GM12878 (cell line): ENCODE results near the gene ZNF776.

Experiments used
- CHD2 ChIP-seq: IDR thresholded peaks from 2 replicates; pipeline ENCODE4 v1.6.1; 2011; ENCODE audit warnings: low read depth, low read length, improper control_type of control experiment, borderline replicate concordance
- CTCF ChIP-seq, 3 experiments: IDR thresholded peaks in 2 of 3; conservative IDR thresholded peaks in 1 of 3; 2 replicates each; pipeline ENCODE4 v1.5.1; 2011; ENCODE audit warnings: low read depth in 3 of 3, low read length in 3 of 3, mild to moderate bottlenecking in 3 of 3, control low read depth in 2 of 3, moderate library complexity in 2 of 3, inconsistent platforms in 1 of 3, mixed read lengths in 1 of 3; ENCODE audit not compliant: control insufficient read depth in 2 of 3, insufficient read depth in 1 of 3; ENCODE audit errors: extremely low read depth in 1 of 3
- MYC ChIP-seq: IDR thresholded peaks from 2 replicates; pipeline ENCODE4 v1.6.1; 2011; ENCODE audit warnings: mild to moderate bottlenecking, low read length, moderate library complexity, inconsistent platforms; ENCODE audit not compliant: insufficient read depth, insufficient replicate concordance, insufficient read length, severe bottlenecking
- NR2F1 ChIP-seq: fragments of 450-650 bp; conservative IDR thresholded peaks from 2 replicates; pipeline ENCODE4 v1.6.1; 2017; ENCODE audit warnings: mild to moderate bottlenecking
- RAD51 ChIP-seq: fragments of 450-650 bp; IDR thresholded peaks from 2 replicates; pipeline ENCODE4 v1.6.1; 2016; ENCODE audit warnings: moderate library complexity, mild to moderate bottlenecking, inconsistent platforms
- RFX5 ChIP-seq: IDR thresholded peaks from 2 replicates; pipeline ENCODE4 v1.6.1; 2011; ENCODE audit warnings: low read depth, low read length, improper control_type of control experiment
- SIN3A ChIP-seq: IDR thresholded peaks from 2 replicates; pipeline ENCODE4 v1.6.1; 2012; ENCODE audit warnings: low read depth, low read length, improper control_type of control experiment

DNA sequence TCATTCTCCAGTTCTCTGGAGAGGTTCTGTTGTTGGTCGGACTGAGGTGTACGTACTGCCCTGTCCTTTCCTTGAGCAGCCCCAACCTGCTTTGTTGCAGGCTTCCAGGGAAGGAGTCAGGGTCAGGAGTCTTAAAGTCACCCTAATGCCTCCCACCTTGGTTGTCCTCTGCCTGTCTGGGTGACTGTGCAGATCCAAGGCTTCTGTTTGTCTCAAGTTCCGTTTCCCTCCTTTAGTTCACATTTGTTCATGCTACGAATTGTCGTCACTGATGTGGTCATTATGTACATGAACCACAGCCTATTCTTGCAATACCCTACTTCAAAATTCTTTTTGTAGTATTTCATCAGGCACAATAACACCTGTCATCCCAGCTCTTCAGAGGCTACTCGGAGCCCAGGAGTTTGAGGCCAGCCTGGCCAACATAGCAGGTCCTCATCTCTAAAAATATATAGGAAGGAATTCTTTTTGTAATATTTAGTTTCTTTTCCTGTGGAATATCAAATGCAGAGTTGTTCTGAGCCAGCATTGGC lies 30.2 kb downstream of the ZNF776 start:
- no peak for TF ChIP-seq SIN3A
- no peak for TF ChIP-seq NR2F1
- no peak for TF ChIP-seq CHD2
- no peak for TF ChIP-seq MYC
- TF ChIP-seq RAD51: no peak
- TF ChIP-seq CTCF (IDR thresholded peaks at IDR 0.05 in 2 of 3, conservative IDR thresholded peaks at IDR 0.05 in 1 of 3; ENCODE audit: control insufficient read depth in 2 of 3, extremely low read depth in 1 of 3, insufficient read depth in 1 of 3, low read depth in 3 of 3, low read length in 3 of 3): no peak
- no peak for TF ChIP-seq RFX5
